Fibroblast of lung (primary cell): ENCODE data around the gene ROBO1. TPM values are rescaled to one million over a fixed set of nuclear protein-coding genes. Genes with fewer than 3 reads are reported as not detected.

ENCODE experiments used
- DNase-seq, 2 donors: peaks; one replicate each; pipeline versions ENCODE4 v3.0.0 to v3.0.0-alpha.2; 2010; ENCODE audit warnings: low read depth in 2 of 2
- H2AFZ ChIP-seq: 2 replicates; pipeline ENCODE4 v1.5.1; 2012; ENCODE audit warnings: low read length, control low read depth, inconsistent platforms
- H3K27ac ChIP-seq: 2 replicates; pipeline ENCODE4 v1.5.1; 2011; ENCODE audit warnings: low read length, control low read depth; ENCODE audit not compliant: insufficient read depth
- H3K27me3 ChIP-seq: 2 replicates; pipeline ENCODE4 v1.5.1; 2011; ENCODE audit warnings: mild to moderate bottlenecking, low read length; ENCODE audit not compliant: control insufficient read depth, insufficient read depth
- H3K36me3 ChIP-seq: 2 replicates; pipeline ENCODE4 v1.5.1; 2011; ENCODE audit warnings: low read length; ENCODE audit not compliant: control insufficient read depth, insufficient read depth
- H3K4me1 ChIP-seq: 2 replicates; pipeline ENCODE4 v1.5.1; 2011; ENCODE audit warnings: low read length; ENCODE audit not compliant: control insufficient read depth, insufficient read depth; ENCODE audit errors: extremely low read depth
- H3K4me2 ChIP-seq: 2 replicates; pipeline ENCODE4 v1.5.1; 2011; ENCODE audit warnings: low read length, control low read depth; ENCODE audit not compliant: insufficient read depth; ENCODE audit errors: extremely low read depth
- H3K4me3 ChIP-seq, 4 experiments: fragments of 200-600 bp in 1 of 4; sonication (generic) in 1 of 4; replicated peaks in 1 of 4; 2 replicates each; pipeline ENCODE4 v1.5.1; 2011 to 2016; ENCODE audit warnings: low read length in 4 of 4, low read depth in 3 of 4, mild to moderate bottlenecking in 3 of 4, control low read depth in 2 of 4, inconsistent platforms in 1 of 4, mixed read lengths in 1 of 4; ENCODE audit not compliant: insufficient read depth in 1 of 4; ENCODE audit errors: control extremely low read depth in 1 of 4
- H3K79me2 ChIP-seq: 2 replicates; pipeline ENCODE4 v1.5.1; 2012; ENCODE audit warnings: mild to moderate bottlenecking, low read length, inconsistent platforms; ENCODE audit not compliant: control insufficient read depth, insufficient read depth
- H3K9ac ChIP-seq: 2 replicates; pipeline ENCODE4 v1.5.1; 2011; ENCODE audit warnings: mild to moderate bottlenecking, low read length, control low read depth; ENCODE audit not compliant: insufficient read depth
- H3K9me3 ChIP-seq: 2 replicates; pipeline ENCODE4 v1.5.1; 2012; ENCODE audit warnings: low read depth, low read length; ENCODE audit not compliant: control insufficient read depth, insufficient read depth
- H4K20me1 ChIP-seq: 2 replicates; pipeline ENCODE4 v1.5.1; 2011; ENCODE audit warnings: low read length; ENCODE audit not compliant: control insufficient read depth, insufficient read depth; ENCODE audit errors: extremely low read depth
- CTCF ChIP-seq, 2 donors: IDR thresholded peaks in 1 of 2; conservative IDR thresholded peaks in 1 of 2; 1 replicate in 1 of 2; 2 replicates in 1 of 2; pipeline ENCODE4 v1.5.1; 2011 to 2012; ENCODE audit warnings: low read length in 2 of 2, control low read depth in 1 of 2, inconsistent platforms in 1 of 2, low read depth in 1 of 2, mild to moderate bottlenecking in 1 of 2
- EZH2 ChIP-seq: IDR thresholded peaks from 2 replicates; pipeline ENCODE4 v1.5.1; 2012; ENCODE audit warnings: low read length, control low read depth, mild to moderate bottlenecking; ENCODE audit errors: missing control alignments
- polyA plus RNA-seq, 2 donors: library from polyadenylated mRNA; depleted of rRNA in 1 of 2; stranded (reverse) in 1 of 2; unstranded in 1 of 2; fragments of >200 nt; gene quantifications; 2 replicates each; pipeline ENCODE4 v1.2.1, GENCODE V29; 2011 to 2012; ENCODE audit warnings: missing spikeins in 1 of 2
- total RNA-seq: library from RNA; depleted of rRNA; stranded (reverse); fragments of >200 nt; gene quantifications from 2 replicates; pipeline ENCODE4 v1.2.1, GENCODE V29; 2014

ROBO1 gene
- total and polyA plus RNA-seq, 2 donors (not counting 1 experiment from before 2014, with no cell fraction given): 53.8 to 104 TPM

DNA sequence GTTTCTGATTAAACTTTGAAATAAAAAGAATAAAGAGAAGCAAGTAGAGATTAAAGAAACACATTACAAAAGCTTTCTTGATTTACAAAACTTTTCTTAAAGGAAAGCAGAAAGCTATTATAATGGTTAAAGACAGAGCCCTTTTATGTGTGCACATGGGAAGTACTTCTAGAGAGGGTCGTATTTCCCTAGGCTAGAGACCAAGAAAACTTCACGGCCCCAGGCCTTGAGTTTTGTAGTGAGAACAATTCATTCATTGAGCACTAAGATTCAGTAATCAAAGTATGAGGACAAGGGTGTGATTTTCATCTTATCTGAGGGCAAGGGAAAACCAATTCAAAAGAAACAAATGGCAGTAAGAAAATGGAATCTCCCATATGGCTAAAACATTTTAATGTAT is 854.1 kb downstream of the ROBO1 start:
- Histone ChIP-seq H3K27ac (no peak overlapping the region), H3K4me2 (no peak overlapping the region), H3K27me3 (no peaks in the 10 kb centered on the region), H4K20me1 (no peaks in the 10 kb centered on the region), H2AFZ (no peak overlapping the region), H3K9me3 (no peaks in the 10 kb centered on the region), H3K79me2 (no peaks in the 10 kb centered on the region), H3K4me3 (no peak overlapping the region), H3K4me1 (no peaks in the 10 kb centered on the region), H3K36me3 (no peaks in the 10 kb centered on the region), H3K9ac (no peak overlapping the region)
- TF ChIP-seq CTCF (conservative IDR thresholded peaks at IDR 0.05 in 1 of 2, IDR thresholded peaks at IDR 0.05 in 1 of 2; ENCODE audit: low read depth in 1 of 2, low read length in 2 of 2): no peak
- no peak for TF ChIP-seq EZH2
- no peak for DNase-seq

DNA sequence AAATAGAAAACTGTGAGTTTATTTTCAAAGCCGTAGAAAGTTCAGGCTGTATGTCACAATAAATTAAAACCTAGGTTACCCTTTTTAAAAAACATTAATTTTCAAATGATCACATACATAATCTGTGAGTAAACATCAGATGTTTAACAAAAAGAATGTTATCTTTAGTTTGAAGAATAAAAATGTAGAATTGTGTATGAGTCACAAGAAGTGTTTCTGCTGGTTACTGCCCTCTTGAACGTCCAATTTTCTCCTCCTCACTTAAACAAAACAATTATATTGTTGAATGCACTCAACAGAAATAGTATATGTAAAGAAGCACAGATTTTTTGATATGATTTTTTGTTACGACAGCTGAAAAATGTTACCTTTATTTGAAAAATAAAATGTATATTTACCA is 855.1 kb downstream of the ROBO1 start:
- H3K27me3 ChIP-seq: no peaks in the 10 kb centered on the region
- H3K4me3 ChIP-seq: no peak overlapping the region
- no peak overlapping the region for H3K4me2 ChIP-seq
- H3K4me1 ChIP-seq: no peaks in the 10 kb centered on the region
- no peak overlapping the region for H3K27ac ChIP-seq
- no peak overlapping the region for H3K9ac ChIP-seq
- H3K36me3 ChIP-seq: no peaks in the 10 kb centered on the region
- no peaks in the 10 kb centered on the region for H3K9me3 ChIP-seq
- H2AFZ ChIP-seq: no peak overlapping the region
- H4K20me1 ChIP-seq: no peaks in the 10 kb centered on the region
- DNase-seq: peak; percentile 14 to 15
- no peaks in the 10 kb centered on the region for H3K79me2 ChIP-seq
- no peak for TF ChIP-seq CTCF (conservative IDR thresholded peaks at IDR 0.05 in 1 of 2, IDR thresholded peaks at IDR 0.05 in 1 of 2; ENCODE audit: low read depth in 1 of 2, low read length in 2 of 2)
- TF ChIP-seq EZH2: no peak

DNA sequence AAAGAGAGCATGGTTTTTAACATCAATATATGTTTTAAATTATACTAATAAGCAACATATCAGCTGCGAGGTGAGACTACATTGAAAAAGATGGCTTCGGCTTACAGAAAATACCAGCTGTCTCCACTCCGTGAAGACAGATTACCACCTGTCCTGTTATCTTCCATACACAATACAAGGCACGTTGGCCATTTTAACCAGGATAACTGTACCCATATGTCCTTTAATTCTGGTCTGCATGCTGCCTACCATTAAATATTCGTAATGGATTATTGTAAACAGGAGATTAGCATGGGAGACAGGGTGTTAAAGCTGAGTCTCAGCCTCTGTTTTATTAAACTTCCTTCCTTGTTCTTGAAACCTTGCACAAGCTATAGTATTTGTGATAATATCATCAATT is 855.5 kb downstream of the ROBO1 start:
- H3K4me3 ChIP-seq: no peak overlapping the region
- no peak for DNase-seq
- no peaks in the 10 kb centered on the region for H3K27me3 ChIP-seq
- no peaks in the 10 kb centered on the region for H3K9me3 ChIP-seq
- H4K20me1 ChIP-seq: no peaks in the 10 kb centered on the region
- H3K9ac ChIP-seq: no peak overlapping the region
- H3K79me2 ChIP-seq: no peaks in the 10 kb centered on the region
- H3K27ac ChIP-seq: no peak overlapping the region
- H2AFZ ChIP-seq: no peak overlapping the region
- no peak for TF ChIP-seq EZH2
- TF ChIP-seq CTCF (conservative IDR thresholded peaks at IDR 0.05 in 1 of 2, IDR thresholded peaks at IDR 0.05 in 1 of 2; ENCODE audit: low read depth in 1 of 2, low read length in 2 of 2): no peak
- no peak overlapping the region for H3K4me2 ChIP-seq
- peaks cover under 1% of the 10 kb centered on the region for H3K4me1 ChIP-seq
- H3K36me3 ChIP-seq: no peaks in the 10 kb centered on the region
